OCI-LY1 (cell line): ENCODE results near the gene TXNRD1.
A peak's percentile ranks its signal among the peaks of the same experiment; 100 is the strongest.

Experiments
- H2AFZ ChIP-seq: fragments of 200-600 bp; sonication (generic), shearing (Covaris generic); 2 replicates; pipeline ENCODE4 v1.6.0; 2014; ENCODE audit warnings: antibody characterized with exemption, mild to moderate bottlenecking, low read length
- H3F3A ChIP-seq: fragments of 200-600 bp; sonication (generic), shearing (Covaris generic); 2 replicates; pipeline ENCODE4 v1.6.0; 2014; ENCODE audit warnings: mild to moderate bottlenecking, antibody characterized with exemption, low read length, moderate library complexity; ENCODE audit not compliant: insufficient read depth
- H3K27ac ChIP-seq: fragments of 200-600 bp; sonication (generic); 2 replicates; pipeline ENCODE4 v1.5.1; 2014; ENCODE audit warnings: low read length, mixed run types, mild to moderate bottlenecking, low read depth; ENCODE audit not compliant: poor library complexity, severe bottlenecking
- H3K27me3 ChIP-seq: fragments of 200-600 bp; sonication (generic); 2 replicates; pipeline ENCODE4 v1.6.0; 2014; ENCODE audit warnings: antibody characterized with exemption, mild to moderate bottlenecking, low read length, moderate library complexity; ENCODE audit not compliant: insufficient read depth
- H3K36me3 ChIP-seq: fragments of 200-600 bp; sonication (generic); 2 replicates; pipeline ENCODE4 v1.6.1; 2014; ENCODE audit warnings: mild to moderate bottlenecking, antibody characterized with exemption, low read length, moderate library complexity, mixed read lengths; ENCODE audit not compliant: insufficient read depth
- H3K4me1 ChIP-seq: fragments of 200-600 bp; sonication (generic); 2 replicates; pipeline ENCODE4 v1.5.1; 2014; ENCODE audit warnings: mild to moderate bottlenecking, low read length, moderate library complexity; ENCODE audit not compliant: insufficient read depth, severe bottlenecking
- H3K4me2 ChIP-seq: fragments of 200-600 bp; sonication (generic), shearing (Covaris generic); 2 replicates; pipeline ENCODE4 v1.6.1; 2014; ENCODE audit warnings: low read length
- H3K4me3 ChIP-seq: fragments of 200-600 bp; sonication (generic); 2 replicates; pipeline ENCODE4 v1.5.1; 2014; ENCODE audit warnings: low read length, low read depth, mild to moderate bottlenecking, mixed read lengths; ENCODE audit not compliant: poor library complexity, severe bottlenecking
- H3K79me2 ChIP-seq: fragments of 200-600 bp; shearing (Covaris generic); 2 replicates; pipeline ENCODE4 v1.6.1; 2016; ENCODE audit warnings: mixed run types, low read length, mixed read lengths; ENCODE audit not compliant: insufficient read depth
- H3K9ac ChIP-seq: fragments of 200-600 bp; sonication (generic), shearing (Covaris generic); 2 replicates; pipeline ENCODE4 v1.6.1; 2014; ENCODE audit warnings: mild to moderate bottlenecking, low read length, mixed read lengths
- H3K9me2 ChIP-seq: fragments of 200-600 bp; sonication (generic), shearing (Covaris generic); 2 replicates; pipeline ENCODE4 v1.6.1; 2014; ENCODE audit warnings: low read depth, mild to moderate bottlenecking, low read length, mixed read lengths
- H3K9me3 ChIP-seq: fragments of 200-600 bp; shearing (Covaris generic); 2 replicates; pipeline ENCODE4 v1.6.1; 2014; ENCODE audit warnings: low read length, mixed read lengths
- H4K20me1 ChIP-seq: fragments of 200-600 bp; sonication (generic), shearing (Covaris generic); 2 replicates; pipeline ENCODE4 v1.6.0; 2016; ENCODE audit warnings: mild to moderate bottlenecking, low read length; ENCODE audit not compliant: insufficient read depth
- EZH2 ChIP-seq: fragments of 200-600 bp; sonication (generic), shearing (Covaris generic); IDR thresholded peaks from 2 replicates; pipeline ENCODE4 v1.8.0; 2017; ENCODE audit warnings: borderline replicate concordance, mixed run types, mild to moderate bottlenecking, antibody characterized with exemption, low read length, moderate library complexity, mixed read lengths
- TF ChIP-seq, protein P1 (sequence below): fragments of 200-600 bp; sonication (generic), shearing (Covaris generic); IDR thresholded peaks from 2 replicates; pipeline ENCODE4 v1.5.1; 2017; ENCODE audit warnings: mild to moderate bottlenecking, antibody characterized with exemption, low read length, moderate library complexity, mixed read lengths

The TXNRD1 gene

DNA sequence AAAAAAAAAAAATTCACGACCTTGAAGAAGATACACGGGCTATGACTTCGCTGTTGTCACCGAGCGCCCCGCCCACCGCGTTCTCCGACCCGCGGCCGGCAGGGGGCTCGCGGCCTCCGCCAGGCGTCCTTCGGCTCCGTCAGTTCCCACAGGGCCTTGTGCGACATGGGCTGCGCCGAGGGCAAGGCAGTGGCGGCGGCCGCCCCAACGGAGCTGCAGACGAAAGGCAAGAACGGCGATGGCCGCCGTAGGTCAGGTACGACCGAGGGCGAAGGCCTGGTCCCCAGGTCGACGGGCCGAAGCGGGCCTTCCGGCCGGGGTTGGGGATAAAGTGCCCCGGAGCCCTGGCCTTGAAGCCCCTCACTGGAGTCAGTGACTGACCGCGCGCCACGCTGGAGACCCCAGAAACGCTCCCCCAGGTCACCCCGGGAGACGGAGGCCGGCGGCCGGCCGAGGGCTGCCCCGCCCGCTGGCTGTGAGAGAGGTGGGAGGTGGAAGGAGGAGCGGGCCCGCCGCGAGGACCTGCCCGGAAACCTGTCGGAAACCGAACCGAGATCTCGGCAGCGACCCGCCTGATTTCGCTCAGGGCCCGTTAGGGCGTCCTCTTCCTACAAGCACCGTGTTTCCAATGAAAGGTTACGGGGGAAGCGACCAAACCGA lies at the start of gene TXNRD1:
Gene TXNRD1, plus strand, starts transcription at position 142 of the 660 bp plus-strand sequence. Its CDS starts 24 bp downstream, at position 166.
- H3K4me3 ChIP-seq = peak within 1 kb of the TSS; percentile 62
- no peak within 1 kb of the TSS for H3K27ac ChIP-seq
- H3K36me3 ChIP-seq = no peaks in the 10 kb centered on the region
- no peak for TF ChIP-seq EZH2
- TF ChIP-seq, protein P1, sequence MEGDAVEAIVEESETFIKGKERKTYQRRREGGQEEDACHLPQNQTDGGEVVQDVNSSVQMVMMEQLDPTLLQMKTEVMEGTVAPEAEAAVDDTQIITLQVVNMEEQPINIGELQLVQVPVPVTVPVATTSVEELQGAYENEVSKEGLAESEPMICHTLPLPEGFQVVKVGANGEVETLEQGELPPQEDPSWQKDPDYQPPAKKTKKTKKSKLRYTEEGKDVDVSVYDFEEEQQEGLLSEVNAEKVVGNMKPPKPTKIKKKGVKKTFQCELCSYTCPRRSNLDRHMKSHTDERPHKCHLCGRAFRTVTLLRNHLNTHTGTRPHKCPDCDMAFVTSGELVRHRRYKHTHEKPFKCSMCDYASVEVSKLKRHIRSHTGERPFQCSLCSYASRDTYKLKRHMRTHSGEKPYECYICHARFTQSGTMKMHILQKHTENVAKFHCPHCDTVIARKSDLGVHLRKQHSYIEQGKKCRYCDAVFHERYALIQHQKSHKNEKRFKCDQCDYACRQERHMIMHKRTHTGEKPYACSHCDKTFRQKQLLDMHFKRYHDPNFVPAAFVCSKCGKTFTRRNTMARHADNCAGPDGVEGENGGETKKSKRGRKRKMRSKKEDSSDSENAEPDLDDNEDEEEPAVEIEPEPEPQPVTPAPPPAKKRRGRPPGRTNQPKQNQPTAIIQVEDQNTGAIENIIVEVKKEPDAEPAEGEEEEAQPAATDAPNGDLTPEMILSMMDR = peak; percentile 68
- peak within 1 kb of the TSS; percentile 60 for H3K4me2 ChIP-seq
- H3F3A ChIP-seq = no peaks in the 10 kb centered on the region
- H4K20me1 ChIP-seq = no peaks in the 10 kb centered on the region
- peak within 1 kb of the TSS; percentile 63 for H3K9ac ChIP-seq
- no peaks in the 10 kb centered on the region for H3K79me2 ChIP-seq
- no peaks in the 10 kb centered on the region for H3K4me1 ChIP-seq
- H3K9me3 ChIP-seq = no peaks in the 10 kb centered on the region
- H3K9me2 ChIP-seq = no peaks in the 10 kb centered on the region
- H3K27me3 ChIP-seq = no peaks in the 10 kb centered on the region
- H2AFZ ChIP-seq = no peak within 1 kb of the TSS

DNA sequence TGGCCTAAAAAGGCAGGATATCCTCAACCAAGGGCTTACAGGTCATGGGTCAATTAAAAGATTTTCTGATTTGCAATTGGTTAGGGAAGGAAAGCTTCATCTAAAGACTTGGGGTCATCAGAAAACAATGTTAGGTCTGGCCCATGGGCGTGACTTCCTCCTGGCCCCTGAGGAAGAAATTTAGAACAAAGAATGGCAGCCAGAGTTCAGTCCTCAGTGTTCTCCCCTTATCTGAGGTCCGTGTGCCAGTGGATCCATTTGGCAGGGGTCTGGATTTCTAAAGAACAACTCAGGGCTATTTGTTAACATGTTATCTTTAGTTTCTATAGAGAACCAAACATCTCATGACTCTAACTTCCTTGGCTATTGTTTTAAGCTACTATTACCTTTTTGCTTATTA lies 49.8 kb upstream of the TXNRD1 start:
- TF ChIP-seq, protein P1 = no peak
- no peak for TF ChIP-seq EZH2
- no peak overlapping the region for H3K4me2 ChIP-seq
- H3K9me2 ChIP-seq = no peaks in the 10 kb centered on the region
- no peak overlapping the region for H3K4me3 ChIP-seq
- H3K27me3 ChIP-seq = no peaks in the 10 kb centered on the region
- H3K9me3 ChIP-seq = no peaks in the 10 kb centered on the region
- no peaks in the 10 kb centered on the region for H3K4me1 ChIP-seq
- H3K27ac ChIP-seq = no peak overlapping the region
- no peak overlapping the region for H2AFZ ChIP-seq
- no peaks in the 10 kb centered on the region for H3F3A ChIP-seq
- no peaks in the 10 kb centered on the region for H3K79me2 ChIP-seq
- no peaks in the 10 kb centered on the region for H3K36me3 ChIP-seq
- H4K20me1 ChIP-seq = no peaks in the 10 kb centered on the region
- no peak overlapping the region for H3K9ac ChIP-seq

DNA sequence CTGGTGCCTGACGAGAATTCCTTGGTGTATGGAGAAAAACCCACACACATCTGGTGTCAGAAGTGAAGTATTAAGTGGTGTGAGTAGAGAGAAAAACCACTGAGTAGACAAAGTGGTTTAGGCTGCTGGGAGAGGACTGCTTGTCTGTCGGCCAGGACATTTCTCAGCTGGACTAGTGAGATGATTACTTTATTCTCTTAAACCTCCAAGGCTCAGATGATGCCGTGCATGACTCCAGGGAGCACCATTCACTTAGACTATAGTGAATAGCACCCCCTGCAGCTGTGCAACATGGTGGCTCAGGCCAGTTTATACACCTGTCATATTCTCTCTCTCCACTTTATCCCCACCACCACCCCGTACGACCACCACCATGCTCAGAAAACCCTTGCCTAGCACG lies 49.1 kb upstream of the TXNRD1 start:
- H3K79me2 ChIP-seq = no peaks in the 10 kb centered on the region
- no peak overlapping the region for H3K9ac ChIP-seq
- no peaks in the 10 kb centered on the region for H4K20me1 ChIP-seq
- no peaks in the 10 kb centered on the region for H3K27me3 ChIP-seq
- no peaks in the 10 kb centered on the region for H3K9me2 ChIP-seq
- no peak overlapping the region for H3K4me2 ChIP-seq
- H2AFZ ChIP-seq = no peak overlapping the region
- no peaks in the 10 kb centered on the region for H3K36me3 ChIP-seq
- no peak overlapping the region for H3K4me3 ChIP-seq
- H3K9me3 ChIP-seq = no peaks in the 10 kb centered on the region
- H3F3A ChIP-seq = no peaks in the 10 kb centered on the region
- TF ChIP-seq, protein P1 = no peak
- no peak for TF ChIP-seq EZH2
- no peak overlapping the region for H3K27ac ChIP-seq
- H3K4me1 ChIP-seq = no peaks in the 10 kb centered on the region
